Embryonic facial prominence (tissue), 1 donor: ENCODE data around the gene CACNA1H.

Experiments
- DNase-seq: peaks from one replicate; pipeline ENCODE4 v3.0.0-alpha.2; 2016; ENCODE audit errors: extremely low spot score

CACNA1H gene

DNA sequence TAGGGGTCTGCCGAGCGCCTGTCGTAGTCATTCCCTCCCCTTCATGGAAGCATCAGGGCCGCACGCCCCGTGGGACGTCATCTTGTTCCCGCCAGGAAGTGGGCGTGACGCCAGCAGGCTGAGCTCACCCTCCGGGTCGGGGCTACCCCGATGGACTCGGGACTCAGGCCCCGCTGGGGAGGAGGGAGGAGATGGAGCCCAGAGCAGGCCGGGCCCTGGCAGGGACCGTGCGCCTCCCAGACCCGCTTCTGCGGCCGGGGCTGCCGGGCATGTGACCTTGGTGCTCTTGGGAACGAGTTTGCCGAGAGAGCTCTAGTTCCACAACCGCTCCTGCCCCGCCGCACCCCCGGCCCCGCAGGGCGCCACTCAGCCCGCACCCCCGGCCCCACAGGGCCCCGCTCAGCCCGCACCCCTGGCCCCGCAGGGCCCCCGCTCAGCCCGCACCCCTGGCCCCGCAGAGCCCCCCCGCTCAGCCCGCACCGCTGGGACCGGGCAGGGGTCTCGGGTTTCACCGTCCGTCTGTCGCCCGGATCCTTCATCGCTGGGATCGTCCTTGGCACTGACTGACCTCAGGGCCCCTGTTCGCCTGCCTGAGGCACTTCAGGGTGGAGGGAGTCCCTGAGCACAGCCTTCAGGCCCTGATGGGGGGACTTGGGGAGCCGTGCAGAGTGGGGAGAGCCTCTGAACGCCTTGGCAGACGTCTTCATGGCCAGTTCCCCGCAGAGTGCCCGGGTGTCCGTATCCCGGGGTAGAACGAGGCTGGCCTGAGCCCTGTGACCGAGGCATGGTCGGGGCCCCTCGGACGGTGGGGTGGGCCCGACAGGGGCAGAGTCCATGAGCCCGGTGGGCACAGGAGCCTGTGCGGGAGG is 5.8 kb downstream of the CACNA1H start:
- DNase-seq: no peak

GRCh38 chr16:1159325-1159972 is 6.5 kb downstream of the CACNA1H start:
- no peak for DNase-seq

- no peak for DNase-seq
These were observed 7.3 kb downstream of the CACNA1H start for GRCh38 chr16:1159973-1160772.

DNA sequence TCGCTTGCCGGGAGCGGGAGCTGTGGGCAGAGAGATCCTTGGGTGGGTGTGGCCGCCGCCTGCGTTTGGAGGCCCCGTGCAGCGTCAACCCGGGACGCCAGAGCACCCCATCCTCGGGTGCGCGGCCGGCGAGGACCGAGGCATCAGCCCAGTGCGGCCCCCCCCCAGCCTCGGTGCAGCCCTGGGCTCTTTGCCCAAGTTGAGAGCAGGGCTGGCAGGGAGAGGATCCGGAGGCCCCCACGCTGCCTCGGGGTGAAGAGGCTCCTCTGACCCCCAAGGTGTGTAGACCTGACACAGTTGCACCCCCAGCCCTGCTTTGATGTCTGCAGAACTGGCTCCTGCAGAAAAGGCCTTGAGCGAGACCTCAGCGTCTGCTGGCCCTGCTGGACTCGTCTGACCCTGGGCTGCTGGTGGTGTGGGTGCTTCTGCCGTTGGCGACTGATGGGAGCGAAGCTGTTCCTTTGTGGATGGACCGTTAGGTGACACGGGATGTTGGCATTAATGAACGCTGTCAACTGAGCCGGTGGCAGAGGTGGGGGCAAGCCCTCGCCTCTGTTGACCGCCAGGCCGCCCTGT is 8.0 kb downstream of the CACNA1H start:
- DNase-seq: no peak

- DNase-seq: no peak
These were observed 10.0 kb downstream of the CACNA1H start for GRCh38 chr16:1162701-1163566.

DNA sequence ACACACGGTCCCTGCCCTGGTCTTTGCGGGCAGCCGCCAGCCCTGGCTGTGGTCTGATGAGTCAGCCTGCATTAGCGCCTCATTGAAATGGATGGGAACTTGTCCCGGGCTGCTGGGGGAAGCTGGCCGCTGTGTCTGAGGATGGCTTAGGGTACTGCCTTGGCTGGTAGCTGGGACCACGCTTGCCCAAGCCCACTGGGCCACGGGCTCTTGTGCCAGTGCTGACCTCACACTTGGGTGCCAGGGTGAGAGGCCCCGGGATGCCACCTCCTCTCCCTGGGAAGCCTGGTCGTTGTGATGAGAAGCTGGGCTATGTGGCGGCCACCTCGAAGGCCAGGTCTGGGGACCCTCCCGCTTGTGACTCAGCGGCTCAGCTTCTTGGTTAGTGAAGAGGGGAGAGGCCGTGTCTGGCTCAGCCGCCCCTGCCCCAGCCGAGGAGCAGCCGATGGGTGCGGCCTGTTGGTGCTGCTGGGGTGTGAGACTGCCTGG is 10.7 kb downstream of the CACNA1H start:
- no peak for DNase-seq

DNA sequence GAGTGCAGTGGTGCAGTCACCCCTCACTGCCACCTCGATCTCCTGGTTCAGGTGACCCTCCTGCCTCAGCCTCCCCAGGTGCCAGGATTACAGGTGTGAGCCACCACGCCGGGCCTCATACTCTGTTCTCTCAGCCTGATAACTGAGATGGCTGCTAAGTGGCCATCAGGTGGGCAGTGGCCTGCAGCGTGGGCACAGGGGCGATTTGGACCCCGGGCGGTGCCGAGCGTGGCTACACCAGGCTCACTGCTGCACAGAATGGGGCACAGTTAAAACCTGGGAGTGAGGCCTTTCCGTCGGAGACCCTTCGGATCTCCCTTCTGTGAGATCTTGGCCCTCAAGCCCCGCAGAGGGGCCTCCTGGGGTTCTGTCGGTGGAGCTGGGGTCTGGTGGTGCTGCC is 11.5 kb downstream of the CACNA1H start:
- DNase-seq: no peak

- DNase-seq: no peak
These were observed 12.1 kb downstream of the CACNA1H start for GRCh38 chr16:1164975-1165374.

DNA sequence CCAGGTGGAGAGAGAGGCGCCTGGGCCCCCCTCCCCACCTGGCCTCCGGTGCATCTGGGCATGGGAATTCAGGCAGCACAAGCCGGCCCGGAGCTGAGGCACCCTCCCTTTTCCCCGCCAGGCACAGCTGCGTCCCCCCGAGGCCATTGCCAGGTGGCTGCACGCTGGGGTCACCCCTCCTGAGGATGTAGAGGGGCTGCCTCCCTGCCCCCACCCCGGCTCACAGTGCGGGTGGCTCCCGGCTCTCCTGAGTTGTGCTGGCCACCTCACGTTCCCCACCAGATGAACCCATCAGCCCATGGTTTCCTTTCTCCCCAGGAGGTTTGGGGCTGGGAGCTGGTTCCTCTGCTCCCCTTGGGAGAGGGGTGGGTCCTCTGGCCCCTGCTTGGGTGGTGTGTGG is 12.6 kb downstream of the CACNA1H start:
- DNase-seq: no peak

DNA sequence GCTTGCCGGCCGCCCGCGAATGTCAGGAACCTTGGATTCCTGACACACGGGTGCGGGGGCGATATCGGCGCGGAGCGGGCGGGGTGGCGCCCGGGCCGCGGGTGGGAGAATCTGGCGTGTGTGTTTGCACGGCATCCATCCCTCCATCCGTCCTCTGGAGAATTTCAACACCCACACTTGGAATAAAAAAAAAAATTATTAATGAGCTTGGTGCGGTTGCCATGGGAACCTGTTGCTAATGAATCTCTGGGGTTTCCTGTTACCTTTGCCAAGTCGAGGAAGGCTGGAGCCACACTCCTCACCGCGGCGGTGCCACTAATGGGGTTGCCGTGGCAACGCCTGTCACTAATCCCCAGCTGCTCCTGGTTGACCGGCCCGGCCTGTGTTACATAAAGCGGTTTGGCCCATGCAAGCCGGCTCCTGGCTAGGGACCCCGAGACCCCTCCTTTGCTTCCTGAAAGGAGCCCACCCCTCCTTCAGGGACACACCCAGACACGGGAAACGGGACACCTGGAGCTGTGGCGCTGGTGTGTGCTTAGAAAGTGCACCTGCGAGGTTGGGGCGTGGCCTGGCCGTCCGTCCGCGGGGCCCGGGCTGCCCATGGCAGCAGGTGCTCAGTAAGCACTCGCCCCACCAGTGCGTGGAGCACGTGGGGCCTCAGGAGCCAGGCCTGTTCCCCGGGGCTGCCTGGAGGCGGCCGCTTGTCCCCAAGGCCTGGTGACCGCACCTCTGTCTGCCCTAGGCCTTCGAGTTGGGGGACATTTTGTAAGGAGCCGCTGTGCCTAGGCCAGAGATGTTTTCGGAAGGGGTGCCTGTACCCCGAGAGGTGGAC is 14.6 kb downstream of the CACNA1H start:
- no peak for DNase-seq

DNA sequence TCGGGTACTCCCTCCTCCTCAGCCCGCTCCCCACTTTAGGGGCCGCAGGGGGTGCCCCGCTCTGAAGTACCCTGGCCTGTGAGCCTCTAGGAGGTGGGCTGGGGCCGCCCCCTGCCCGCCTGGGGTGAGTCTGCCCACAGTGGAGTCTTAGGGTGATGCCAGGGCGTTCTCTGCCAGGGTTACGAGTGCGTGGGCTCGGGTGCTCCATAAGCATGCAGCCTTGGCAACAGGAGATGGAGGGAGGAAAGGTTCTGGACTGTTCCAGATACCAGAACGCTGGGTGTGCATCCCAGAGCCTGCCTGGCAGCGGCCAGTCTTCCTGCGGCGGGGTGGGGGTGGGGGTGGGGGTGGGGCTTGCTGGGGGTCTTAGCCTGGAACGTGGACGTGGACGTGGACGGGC is 15.9 kb downstream of the CACNA1H start:
- DNase-seq: no peak

DNA sequence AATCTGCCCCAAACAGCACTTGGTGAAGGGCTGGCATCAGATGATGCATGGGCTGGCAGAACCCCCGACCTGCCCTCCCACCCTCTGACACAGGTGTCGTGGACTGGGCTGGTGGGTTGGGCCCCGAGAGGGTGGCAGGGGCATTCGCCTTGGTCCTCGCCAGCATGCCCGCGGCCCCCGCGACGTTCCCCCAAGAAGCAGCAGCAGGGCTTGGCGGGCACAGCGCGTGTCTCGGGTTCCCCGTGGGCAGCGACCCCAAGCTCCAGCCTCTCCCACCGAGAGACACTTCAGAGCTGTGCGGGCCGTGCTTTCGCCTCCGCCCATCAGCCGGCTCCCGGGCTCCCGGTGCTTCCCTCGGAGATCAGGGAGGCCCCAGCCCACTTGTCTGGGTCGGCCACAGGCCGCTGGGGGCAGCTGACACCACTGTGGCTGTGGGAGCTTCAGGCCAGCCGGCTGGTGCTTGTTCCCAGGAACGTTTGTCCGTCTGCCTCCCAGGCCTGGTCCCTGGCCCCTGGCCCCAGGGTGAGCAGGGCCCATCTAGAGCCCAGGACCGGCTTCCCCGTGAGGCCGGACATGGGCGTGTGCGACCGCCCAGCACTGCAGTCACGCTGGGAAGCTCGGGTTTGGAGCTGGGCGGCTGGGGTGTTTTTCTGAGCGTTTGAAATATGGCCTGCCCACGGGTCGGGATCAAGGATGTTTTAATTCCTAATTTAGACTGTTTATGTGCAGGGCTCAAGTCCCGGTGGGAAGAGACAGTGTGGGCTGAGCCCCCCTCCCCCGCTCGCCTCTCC is 16.6 kb downstream of the CACNA1H start:
- no peak for DNase-seq

DNA sequence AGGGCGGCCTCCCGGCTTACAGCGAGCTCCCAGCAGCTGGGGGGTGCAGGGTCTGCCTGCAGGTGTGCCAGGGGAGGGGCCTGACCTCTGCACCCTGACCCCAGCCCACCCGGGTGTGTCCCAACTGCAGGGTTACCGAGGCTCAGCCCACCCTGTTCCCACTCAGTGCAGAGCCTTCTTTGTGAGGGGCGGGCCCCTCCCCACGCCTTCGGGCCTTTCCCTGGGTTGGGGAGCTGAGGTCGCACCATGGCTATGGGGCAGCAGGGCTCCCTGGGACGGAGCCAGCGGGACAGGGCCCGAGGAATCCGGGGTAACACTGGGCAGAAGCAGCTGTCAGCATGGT is 17.1 kb downstream of the CACNA1H start:
- no peak for DNase-seq

DNA sequence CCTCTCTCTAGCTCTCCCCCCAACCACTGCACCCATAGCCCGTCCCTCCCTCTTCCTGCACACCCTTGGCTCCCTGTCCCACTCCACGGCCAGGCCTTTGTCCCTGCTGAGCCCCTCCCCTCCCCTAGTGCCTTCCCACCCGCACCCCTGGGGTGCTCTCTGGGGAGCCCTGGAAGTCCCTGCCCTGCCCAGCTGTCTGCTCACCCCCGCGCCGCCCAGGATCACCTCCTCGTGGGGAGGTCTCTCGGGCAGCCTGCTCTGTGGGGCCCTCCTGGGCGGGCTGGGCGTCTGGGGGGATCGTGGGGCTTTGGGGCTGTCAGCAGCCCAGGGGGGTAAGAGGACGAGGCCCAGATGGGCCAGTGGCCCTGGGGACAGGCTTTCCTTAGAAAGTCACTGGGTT is 18.1 kb downstream of the CACNA1H start:
- no peak for DNase-seq

GRCh38 chr16:1171854-1172428 is 19.0 kb downstream of the CACNA1H start:
- DNase-seq: no peak

DNA sequence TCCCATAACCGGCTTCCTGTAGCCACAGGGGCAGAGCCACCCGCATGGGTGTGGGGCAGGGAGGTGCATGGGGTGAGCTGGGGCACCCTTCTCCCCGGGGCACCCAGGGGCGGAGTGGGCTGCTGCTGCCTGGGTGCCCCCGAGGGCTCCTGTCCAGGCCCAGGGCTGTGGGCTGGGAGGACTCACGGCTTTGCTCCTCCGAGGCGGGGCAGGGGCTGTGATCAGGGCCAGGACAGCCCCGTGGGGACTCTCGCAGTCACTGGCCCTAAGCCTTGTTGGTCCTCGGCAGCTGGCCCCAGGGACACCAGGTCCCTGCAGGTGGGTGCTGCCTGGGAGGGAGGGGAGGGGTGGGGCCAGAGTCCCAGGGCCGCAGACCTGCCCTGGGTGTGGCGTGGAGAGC is 19.7 kb downstream of the CACNA1H start:
- no peak for DNase-seq

GRCh38 chr16:1173788-1174451 is 21.0 kb downstream of the CACNA1H start:
- DNase-seq: no peak
